Mesothelial cell of epicardium (in vitro differentiated cells): ENCODE data around the gene MCIDAS. TPM values are rescaled to one million over a fixed set of nuclear protein-coding genes. Genes with fewer than 3 reads are reported as not detected.
A peak's percentile ranks its signal among the peaks of the same experiment; 100 is the strongest.

Source experiments
- DNase-seq, 2 experiments: peaks; one replicate each; pipeline ENCODE4 v3.0.0; 2021; ENCODE audit warnings: low spot score in 2 of 2; ENCODE audit not compliant: unreplicated experiment in 2 of 2
- H3K27ac Mint-ChIP-seq: 2 replicates; pipeline ENCODE4 v1.8.0; 2021; ENCODE audit warnings: mixed read lengths
- H3K27me3 Mint-ChIP-seq: 2 replicates; pipeline ENCODE4 v1.8.0; 2021; ENCODE audit warnings: low read depth, mixed read lengths
- H3K36me3 Mint-ChIP-seq: 2 replicates; pipeline ENCODE4 v1.8.0; 2021; ENCODE audit warnings: mixed read lengths
- H3K4me1 Mint-ChIP-seq: 2 replicates; pipeline ENCODE4 v1.8.0; 2021; ENCODE audit warnings: mixed read lengths
- H3K4me3 Mint-ChIP-seq: 2 replicates; pipeline ENCODE4 v1.8.0; 2021; ENCODE audit warnings: mild to moderate bottlenecking, moderate library complexity, mixed read lengths
- H3K9me3 Mint-ChIP-seq: 2 replicates; pipeline ENCODE4 v1.8.0; 2021; ENCODE audit warnings: mixed read lengths
- CTCF ChIP-seq: fragments of 200-600 bp; sonication (generic); IDR thresholded peaks from one replicate; pipeline ENCODE4 v1.5.0; 2021; ENCODE audit warnings: antibody characterized with exemption; ENCODE audit not compliant: unreplicated experiment
- total RNA-seq: library from RNA; stranded (reverse); gene quantifications from 3 replicates; pipeline ENCODE4 v1.2.1, GENCODE V29; 2021

Gene MCIDAS
- not detected in 3 replicates for total RNA-seq

- Mint-ChIP-seq H3K4me3 (peak within 1 kb of the TSS; percentile 60), H3K36me3 (no peaks in the 10 kb centered on the region), H3K27me3 (peaks cover 96% of the 10 kb centered on the region), H3K9me3 (no peaks in the 10 kb centered on the region), H3K4me1 (peaks cover 29% of the 10 kb centered on the region), H3K27ac (no peak within 1 kb of the TSS)
- peak; percentile 29 to 55 for DNase-seq
- no peak for TF ChIP-seq CTCF
Measured at GRCh38 chr5:55226934-55227663, at the start of gene MCIDAS. Gene MCIDAS, minus strand, starts transcription at chr5:55227315. Its CDS starts 177 bp downstream, at chr5:55227138.

GRCh38 chr5:55276771-55277170, 49.7 kb upstream of the MCIDAS start:
- Mint-ChIP-seq H3K27ac (no peak overlapping the region), H3K36me3 (peaks cover 37% of the 10 kb centered on the region), H3K9me3 (no peaks in the 10 kb centered on the region), H3K4me3 (no peak overlapping the region), H3K27me3 (no peaks in the 10 kb centered on the region), H3K4me1 (no peaks in the 10 kb centered on the region)
- TF ChIP-seq CTCF: no peak
- DNase-seq: no peak

GRCh38 chr5:55258339-55258738, 31.2 kb upstream of the MCIDAS start:
- H3K27me3 Mint-ChIP-seq: no peaks in the 10 kb centered on the region
- H3K27ac Mint-ChIP-seq: no peak overlapping the region
- no peaks in the 10 kb centered on the region for H3K9me3 Mint-ChIP-seq
- H3K4me1 Mint-ChIP-seq: no peaks in the 10 kb centered on the region
- DNase-seq: no peak
- H3K4me3 Mint-ChIP-seq: no peak overlapping the region
- H3K36me3 Mint-ChIP-seq: peaks cover 28% of the 10 kb centered on the region
- no peak for TF ChIP-seq CTCF

GRCh38 chr5:55254802-55255201, 27.7 kb upstream of the MCIDAS start:
- no peak for TF ChIP-seq CTCF
- DNase-seq: no peak
- Mint-ChIP-seq H3K27me3 (no peaks in the 10 kb centered on the region), H3K4me3 (no peak overlapping the region), H3K9me3 (no peaks in the 10 kb centered on the region), H3K4me1 (no peaks in the 10 kb centered on the region), H3K36me3 (peaks cover 15% of the 10 kb centered on the region), H3K27ac (no peak overlapping the region)

GRCh38 chr5:55250064-55250463, 22.9 kb upstream of the MCIDAS start:
- TF ChIP-seq CTCF: no peak
- no peak overlapping the region for H3K4me3 Mint-ChIP-seq
- H3K27me3 Mint-ChIP-seq: peaks cover 6% of the 10 kb centered on the region
- H3K4me1 Mint-ChIP-seq: no peaks in the 10 kb centered on the region
- peaks cover 19% of the 10 kb centered on the region for H3K9me3 Mint-ChIP-seq
- peaks cover 7% of the 10 kb centered on the region for H3K36me3 Mint-ChIP-seq
- DNase-seq: no peak
- no peak overlapping the region for H3K27ac Mint-ChIP-seq

GRCh38 chr5:55241746-55242145, 14.6 kb upstream of the MCIDAS start:
- DNase-seq: no peak
- H3K36me3 Mint-ChIP-seq: no peaks in the 10 kb centered on the region
- peak overlapping the region; percentile 47 for H3K27ac Mint-ChIP-seq
- peaks cover 18% of the 10 kb centered on the region for H3K4me1 Mint-ChIP-seq
- no peak overlapping the region for H3K4me3 Mint-ChIP-seq
- H3K9me3 Mint-ChIP-seq: peaks cover 5% of the 10 kb centered on the region
- no peak for TF ChIP-seq CTCF
- peaks cover 37% of the 10 kb centered on the region for H3K27me3 Mint-ChIP-seq
